HCT116 (cell line): ENCODE results near the gene SCN2B. TPM values are rescaled to one million over a fixed set of nuclear protein-coding genes. Genes with fewer than 3 reads are reported as not detected.

Experiments
- ATAC-seq: fragments of 200-7000 bp; cut with Tn5 transposase; 2 replicates; pipeline ENCODE4 v1.9.1; 2020; ENCODE audit warnings: mild to moderate bottlenecking, moderate library complexity
- BruUV-seq: library from RNA; stranded (reverse); fragments of 400-500 nt; replicated peaks from 2 replicates; lab custom pipeline; 2021; lab: Mats Ljungman, UMichigan
- CTCF ChIA-PET: fragments of 300-600 bp; sonication (Branson Sonifier 250); formaldehyde crosslinking; loops from one replicate; lab custom pipeline; 2021; ENCODE audit warnings: antibody characterized with exemption; lab: Charles Lee
- POLR2A ChIA-PET: fragments of 300-600, 350-600 bp; sonication (Branson Sonifier 250); formaldehyde crosslinking; loops from one replicate; lab custom pipeline; 2021; ENCODE audit warnings: antibody characterized with exemption; lab: Charles Lee
- RAD21 ChIA-PET, 2 experiments: fragments of 300-600 bp; sonication (Branson Sonifier 250); formaldehyde crosslinking; loops; one replicate each; lab custom pipeline; 2023; ENCODE audit warnings: low total read pairs in 2 of 2; ENCODE audit not compliant: uncharacterized antibody in 2 of 2, unreplicated experiment in 2 of 2, low non-redundant PET in 1 of 2; lab: Charles Lee
- DNase-seq: peaks from one replicate; pipeline ENCODE4 v3.0.0-alpha.2; 2010; ENCODE audit warnings: low read depth, low spot score
- H2AFZ ChIP-seq: fragments of 200-600 bp; shearing (Covaris generic), sonication (generic); 2 replicates; pipeline ENCODE4 v1.6.1; 2017; ENCODE audit warnings: low read depth, mixed run types, mixed read lengths, antibody characterized with exemption, low read length; ENCODE audit not compliant: poor library complexity, severe bottlenecking
- H3K27ac ChIP-seq: 2 replicates; pipeline ENCODE4 v1.5.1; 2012; ENCODE audit warnings: low read depth, low read length
- H3K27me3 ChIP-seq: fragments of 200-600 bp; sonication (generic); 2 replicates; pipeline ENCODE4 v1.6.1; 2016; ENCODE audit warnings: mixed run types, low read length, mixed read lengths; ENCODE audit not compliant: insufficient read depth
- H3K36me3 ChIP-seq, 2 experiments: fragments of 200-500 bp in 1 of 2; fragments of 200-600 bp in 1 of 2; sonication (Bioruptor generic) in 1 of 2; sonication (generic) in 1 of 2; 2 replicates each; pipeline versions ENCODE4 v1.5.1 to v1.6.1; 2014 to 2016; ENCODE audit warnings: low read length in 2 of 2, inconsistent platforms in 1 of 2, mixed read lengths in 1 of 2, mixed run types in 1 of 2; ENCODE audit not compliant: insufficient read depth in 2 of 2, control insufficient read depth in 1 of 2
- H3K4me1 ChIP-seq, 2 experiments: fragments of 200-600 bp in 1 of 2; sonication (generic) in 1 of 2; 2 replicates each; pipeline versions ENCODE4 v1.5.1 to v1.6.1; 2012 to 2017; ENCODE audit warnings: low read length in 2 of 2, inconsistent platforms in 1 of 2, mild to moderate bottlenecking in 1 of 2, mixed read lengths in 1 of 2, mixed run types in 1 of 2, moderate library complexity in 1 of 2; ENCODE audit not compliant: insufficient read depth in 2 of 2, control insufficient read depth in 1 of 2
- H3K4me2 ChIP-seq: fragments of 200-600 bp; sonication (generic); 2 replicates; pipeline ENCODE4 v1.6.1; 2017; ENCODE audit warnings: mixed run types, low read length, mixed read lengths
- H3K4me3 ChIP-seq, 2 experiments: fragments of 200-600 bp in 1 of 2; sonication (generic) in 1 of 2; replicated peaks in 1 of 2; 2 replicates each; pipeline ENCODE4 v1.5.1; 2011 to 2016; ENCODE audit warnings: low read length in 2 of 2, control low read depth in 1 of 2, low read depth in 1 of 2, mild to moderate bottlenecking in 1 of 2, mixed read lengths in 1 of 2, mixed run types in 1 of 2
- H3K79me2 ChIP-seq: fragments of 200-600 bp; sonication (generic); 2 replicates; pipeline ENCODE4 v1.6.1; 2017; ENCODE audit warnings: mild to moderate bottlenecking, mixed run types, low read length, moderate library complexity, mixed read lengths; ENCODE audit not compliant: insufficient read depth
- H3K9ac ChIP-seq: fragments of 200-600 bp; sonication (generic); 2 replicates; pipeline ENCODE4 v1.6.1; 2016; ENCODE audit warnings: low read length, mixed read lengths
- H3K9me2 ChIP-seq: fragments of 200-600 bp; sonication (generic), shearing (Covaris generic); 2 replicates; pipeline ENCODE4 v1.6.1; 2017; ENCODE audit warnings: mixed run types, mild to moderate bottlenecking, moderate library complexity; ENCODE audit not compliant: insufficient read depth
- H3K9me3 ChIP-seq, 2 experiments: fragments of 200-500 bp in 1 of 2; fragments of 200-600 bp in 1 of 2; sonication (Bioruptor generic) in 1 of 2; sonication (generic) in 1 of 2; 2 replicates each; pipeline ENCODE4 v1.6.1; 2014 to 2017; ENCODE audit warnings: low read length in 2 of 2, mixed read lengths in 2 of 2, inconsistent platforms in 1 of 2, low read depth in 1 of 2, mild to moderate bottlenecking in 1 of 2, mixed run types in 1 of 2, moderate library complexity in 1 of 2; ENCODE audit not compliant: control insufficient read depth in 1 of 2, insufficient read depth in 1 of 2
- H4K20me1 ChIP-seq: fragments of 200-600 bp; sonication (generic), shearing (Covaris generic); 2 replicates; pipeline ENCODE4 v1.6.1; 2017; ENCODE audit warnings: mixed run types, mild to moderate bottlenecking, moderate library complexity; ENCODE audit not compliant: insufficient read depth
- CBX3 ChIP-seq: IDR thresholded peaks from 2 replicates; pipeline ENCODE4 v1.6.1; 2012; ENCODE audit warnings: low read depth
- CEBPB ChIP-seq: IDR thresholded peaks from 2 replicates; pipeline ENCODE4 v1.6.1; 2012; ENCODE audit warnings: low read depth
- EGR1 ChIP-seq: IDR thresholded peaks from 2 replicates; pipeline ENCODE4 v1.6.1; 2012; ENCODE audit warnings: low read depth
- EZH2 ChIP-seq: fragments of 200-600 bp; sonication (generic); IDR thresholded peaks from 2 replicates; pipeline ENCODE4 v1.6.1; 2017; ENCODE audit warnings: antibody characterized with exemption, mixed run types
- FOSL1 ChIP-seq: IDR thresholded peaks from 2 replicates; pipeline ENCODE4 v1.6.1; 2012; ENCODE audit warnings: low read depth
- JUND ChIP-seq: IDR thresholded peaks from 2 replicates; pipeline ENCODE4 v1.6.1; 2012
- POLR2A ChIP-seq: IDR thresholded peaks from 2 replicates; pipeline ENCODE4 v1.7.0; 2011; ENCODE audit warnings: borderline replicate concordance; ENCODE audit not compliant: insufficient read depth, insufficient read length; ENCODE audit errors: extremely low read depth
- POLR2AphosphoS5 ChIP-seq: IDR thresholded peaks from 2 replicates; pipeline ENCODE4 v1.6.1; 2011; ENCODE audit warnings: mild to moderate bottlenecking, low read depth, low read length, moderate library complexity
- RAD21 ChIP-seq: IDR thresholded peaks from 2 replicates; pipeline ENCODE4 v1.6.1; 2012; ENCODE audit warnings: low read depth, mild to moderate bottlenecking
- SIN3A ChIP-seq: IDR thresholded peaks from 2 replicates; pipeline ENCODE4 v1.6.1; 2012; ENCODE audit warnings: low read depth
- SP1 ChIP-seq: IDR thresholded peaks from 2 replicates; pipeline ENCODE4 v1.6.1; 2012; ENCODE audit warnings: low read depth
- SRF ChIP-seq: IDR thresholded peaks from 2 replicates; pipeline ENCODE4 v1.6.1; 2012; ENCODE audit warnings: low read depth
- TCF7L2 ChIP-seq: IDR thresholded peaks from 2 replicates; pipeline ENCODE4 v1.7.0; 2011; ENCODE audit warnings: borderline replicate concordance, inconsistent platforms; ENCODE audit not compliant: insufficient read depth, insufficient read length; ENCODE audit errors: extremely low read depth
- YY1 ChIP-seq: IDR thresholded peaks from 2 replicates; pipeline ENCODE4 v1.6.1; 2011; ENCODE audit warnings: low read length, low read depth, moderate library complexity, mild to moderate bottlenecking; ENCODE audit not compliant: insufficient replicate concordance; ENCODE audit errors: extremely low read depth
- ZNF274 ChIP-seq: fragments of 200-500 bp; sonication (Bioruptor generic); IDR thresholded peaks from 2 replicates; pipeline ENCODE4 v1.6.1; 2014; ENCODE audit warnings: mild to moderate bottlenecking, low read depth, low read length, inconsistent platforms
- intact Hi-C: fragments of 100-400 bp; cut with micrococcal nuclease; formaldehyde crosslinking; loops from 2 replicates; pipeline ENCODE4 v1.10.0; 2022
- total RNA-seq: library from RNA; stranded (reverse); gene quantifications from one replicate; pipeline ENCODE4 v1.2.1, GENCODE V29; 2021; ENCODE audit not compliant: unreplicated experiment
- TF ChIP-seq, protein P1 (sequence below): IDR thresholded peaks from 2 replicates; pipeline ENCODE4 v1.6.1; 2012
- TF ChIP-seq, protein P2 (sequence below): IDR thresholded peaks from 2 replicates; pipeline ENCODE4 v1.6.1; 2012
- TF ChIP-seq, protein P3 (sequence below), 3 experiments: fragments of 200-600 bp in 1 of 3; sonication (generic) in 1 of 3; IDR thresholded peaks in 2 of 3; conservative IDR thresholded peaks in 1 of 3; 2 replicates each; pipeline ENCODE4 v1.5.1; 2012 to 2017; ENCODE audit warnings: low read depth in 2 of 3, low read length in 2 of 3, antibody characterized with exemption in 1 of 3, borderline replicate concordance in 1 of 3, control low read depth in 1 of 3, mild to moderate bottlenecking in 1 of 3, mixed read lengths in 1 of 3, mixed run types in 1 of 3, moderate library complexity in 1 of 3; ENCODE audit not compliant: insufficient read depth in 1 of 3

SCN2B gene
- total RNA-seq, 1 experiment from 2014 or later = not detected

DNA sequence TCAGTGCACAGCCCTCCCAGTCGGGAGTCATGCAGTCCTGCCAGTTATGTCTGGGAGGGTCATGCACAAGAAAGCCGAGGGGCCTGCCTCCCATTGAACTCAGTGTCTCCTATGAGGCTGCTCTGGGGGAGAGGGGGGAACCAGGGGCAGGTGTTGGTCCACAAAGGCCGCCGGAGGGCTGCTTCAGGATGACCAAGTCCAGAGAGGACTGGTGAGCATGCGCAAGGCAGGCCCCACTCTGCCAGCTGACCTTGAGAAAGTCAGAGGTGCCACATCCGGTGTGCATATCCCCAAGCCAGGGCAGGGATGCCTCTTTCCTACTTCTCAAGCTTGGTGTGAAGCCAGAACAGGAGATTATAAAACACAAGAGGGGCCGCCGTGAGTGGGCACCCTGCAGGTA is 28.2 kb downstream of the SCN2B start:
- Histone ChIP-seq H3K4me1 (peaks cover 3 to 15% of the 10 kb centered on the region in 2 experiments; a peak in 3 of 4 replicates), H3K4me2 (no peak overlapping the region), H3K9me2 (no peaks in the 10 kb centered on the region), H2AFZ (no peak overlapping the region)
- POLR2A ChIA-PET = no interaction called here
- TF ChIP-seq TCF7L2 = no peak
- TF ChIP-seq SP1 = no peak
- TF ChIP-seq CBX3 = no peak
- TF ChIP-seq EZH2 = no peak
- TF ChIP-seq, protein P1, sequence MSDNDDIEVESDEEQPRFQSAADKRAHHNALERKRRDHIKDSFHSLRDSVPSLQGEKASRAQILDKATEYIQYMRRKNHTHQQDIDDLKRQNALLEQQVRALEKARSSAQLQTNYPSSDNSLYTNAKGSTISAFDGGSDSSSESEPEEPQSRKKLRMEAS = no peak
- no peak for TF ChIP-seq POLR2AphosphoS5
- no peak for TF ChIP-seq SIN3A
- TF ChIP-seq JUND = no peak
- TF ChIP-seq, protein P2, sequence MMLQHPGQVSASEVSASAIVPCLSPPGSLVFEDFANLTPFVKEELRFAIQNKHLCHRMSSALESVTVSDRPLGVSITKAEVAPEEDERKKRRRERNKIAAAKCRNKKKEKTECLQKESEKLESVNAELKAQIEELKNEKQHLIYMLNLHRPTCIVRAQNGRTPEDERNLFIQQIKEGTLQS = no peak
- no peak for TF ChIP-seq RAD21
- TF ChIP-seq FOSL1 = no peak
- no peak for TF ChIP-seq YY1
- no peak for TF ChIP-seq ZNF274
- TF ChIP-seq, protein P3, sequence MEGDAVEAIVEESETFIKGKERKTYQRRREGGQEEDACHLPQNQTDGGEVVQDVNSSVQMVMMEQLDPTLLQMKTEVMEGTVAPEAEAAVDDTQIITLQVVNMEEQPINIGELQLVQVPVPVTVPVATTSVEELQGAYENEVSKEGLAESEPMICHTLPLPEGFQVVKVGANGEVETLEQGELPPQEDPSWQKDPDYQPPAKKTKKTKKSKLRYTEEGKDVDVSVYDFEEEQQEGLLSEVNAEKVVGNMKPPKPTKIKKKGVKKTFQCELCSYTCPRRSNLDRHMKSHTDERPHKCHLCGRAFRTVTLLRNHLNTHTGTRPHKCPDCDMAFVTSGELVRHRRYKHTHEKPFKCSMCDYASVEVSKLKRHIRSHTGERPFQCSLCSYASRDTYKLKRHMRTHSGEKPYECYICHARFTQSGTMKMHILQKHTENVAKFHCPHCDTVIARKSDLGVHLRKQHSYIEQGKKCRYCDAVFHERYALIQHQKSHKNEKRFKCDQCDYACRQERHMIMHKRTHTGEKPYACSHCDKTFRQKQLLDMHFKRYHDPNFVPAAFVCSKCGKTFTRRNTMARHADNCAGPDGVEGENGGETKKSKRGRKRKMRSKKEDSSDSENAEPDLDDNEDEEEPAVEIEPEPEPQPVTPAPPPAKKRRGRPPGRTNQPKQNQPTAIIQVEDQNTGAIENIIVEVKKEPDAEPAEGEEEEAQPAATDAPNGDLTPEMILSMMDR (IDR thresholded peaks at IDR 0.05 in 2 of 3, conservative IDR thresholded peaks at IDR 0.05 in 1 of 3; ENCODE audit: borderline replicate concordance in 1 of 3, insufficient read depth in 1 of 3, low read depth in 2 of 3, low read length in 2 of 3) = no peak
- no peak for TF ChIP-seq SRF
- no peak for TF ChIP-seq EGR1
- no peak for TF ChIP-seq POLR2A
- no peak for TF ChIP-seq CEBPB
- TF ChIP-seq, all 23 proteins: peak for 0
- Histone ChIP-seq H3K4me3 (no peak overlapping the region), H3K9ac (no peak overlapping the region), H3K27ac (no peak overlapping the region), H3K27me3 (no peaks in the 10 kb centered on the region), H3K36me3 (no peaks in the 10 kb centered on the region), H4K20me1 (no peaks in the 10 kb centered on the region), H3K9me3 (no peaks in the 10 kb centered on the region), H3K79me2 (no peaks in the 10 kb centered on the region)
- ATAC-seq (no peak), DNase-seq (no peak)
- ChIA-PET CTCF (interaction anchor here (3.0 kb wide), 1 partner anchor 23 kb away, joined by 14 read pairs; no protein-coding TSS in a partner anchor), RAD21 (interaction anchor here in 1 of 2 experiments (0.7 kb wide), 1 partner anchor 22 kb away, joined by 3 read pairs; no protein-coding TSS in a partner anchor)
- intact Hi-C loops = loop anchor here (5.0 kb wide), 1 partner anchor 464 kb away; no protein-coding TSS in a partner anchor
- BruUV-seq = no TSS peak
